Trophoblast cell (in vitro differentiated cells and primary cell): Measurements from ENCODE around the gene ETV3.

Experiments
- DNase-seq, 2 donors: peaks; one replicate each; pipeline ENCODE4 v3.0.0-alpha.2; 2016
- H2AFZ ChIP-seq: 2 replicates; pipeline ENCODE4 v1.6.1; 2013; ENCODE audit warnings: low read length, moderate library complexity, mild to moderate bottlenecking; ENCODE audit not compliant: insufficient read depth, poor library complexity
- H2AK5ac ChIP-seq: 2 replicates; pipeline ENCODE4 v1.6.1; 2013; ENCODE audit warnings: mild to moderate bottlenecking, low read length
- H2BK120ac ChIP-seq: 2 replicates; pipeline ENCODE4 v1.6.1; 2013; ENCODE audit warnings: low read length, mild to moderate bottlenecking, moderate library complexity; ENCODE audit not compliant: insufficient read depth, poor library complexity
- H2BK12ac ChIP-seq: 2 replicates; pipeline ENCODE4 v1.6.1; 2013; ENCODE audit warnings: mild to moderate bottlenecking, low read length, moderate library complexity
- H2BK5ac ChIP-seq: 2 replicates; pipeline ENCODE4 v1.6.1; 2013; ENCODE audit warnings: low read length, low read depth, moderate library complexity, mild to moderate bottlenecking; ENCODE audit not compliant: poor library complexity
- H3K14ac ChIP-seq: 2 replicates; pipeline ENCODE4 v1.6.1; 2013; ENCODE audit warnings: mild to moderate bottlenecking, low read length
- H3K18ac ChIP-seq: 2 replicates; pipeline ENCODE4 v1.6.1; 2013; ENCODE audit warnings: mild to moderate bottlenecking, low read length
- H3K23ac ChIP-seq: 2 replicates; pipeline ENCODE4 v1.6.1; 2013; ENCODE audit warnings: low read length
- H3K27ac ChIP-seq: 2 replicates; pipeline ENCODE4 v1.5.1; 2013; ENCODE audit warnings: low read depth, mild to moderate bottlenecking, inconsistent platforms, low read length, moderate library complexity
- H3K27me3 ChIP-seq: 2 replicates; pipeline ENCODE4 v1.6.1; 2013; ENCODE audit warnings: inconsistent platforms, mild to moderate bottlenecking, low read length, moderate library complexity; ENCODE audit not compliant: insufficient read depth
- H3K36me3 ChIP-seq, 2 experiments: 1 replicate in 1 of 2; 2 replicates in 1 of 2; pipeline ENCODE4 v1.6.1; 2013; ENCODE audit warnings: low read length in 2 of 2, mild to moderate bottlenecking in 2 of 2, moderate library complexity in 1 of 2; ENCODE audit not compliant: insufficient read depth in 2 of 2, control insufficient read depth in 1 of 2
- H3K4ac ChIP-seq: 2 replicates; pipeline ENCODE4 v1.6.1; 2013; ENCODE audit warnings: low read depth, mild to moderate bottlenecking, low read length, moderate library complexity
- H3K4me1 ChIP-seq, 2 experiments: 1 replicate in 1 of 2; 2 replicates in 1 of 2; pipeline ENCODE4 v1.6.1; 2013; ENCODE audit warnings: low read length in 2 of 2, mild to moderate bottlenecking in 2 of 2, moderate library complexity in 1 of 2; ENCODE audit not compliant: insufficient read depth in 2 of 2, control insufficient read depth in 1 of 2
- H3K4me2 ChIP-seq: 2 replicates; pipeline ENCODE4 v1.6.1; 2013; ENCODE audit warnings: inconsistent platforms, mild to moderate bottlenecking, low read length, moderate library complexity
- H3K4me3 ChIP-seq: 2 replicates; pipeline ENCODE4 v1.5.1; 2013; ENCODE audit warnings: mild to moderate bottlenecking, low read depth, low read length, inconsistent platforms
- H3K79me1 ChIP-seq: one replicate; pipeline ENCODE4 v1.6.1; 2013; ENCODE audit warnings: low read length
- H3K79me2 ChIP-seq: 2 replicates; pipeline ENCODE4 v1.6.1; 2013; ENCODE audit warnings: low read length, mild to moderate bottlenecking; ENCODE audit not compliant: control insufficient read depth, insufficient read depth, poor library complexity
- H3K9ac ChIP-seq: 2 replicates; pipeline ENCODE4 v1.6.1; 2013; ENCODE audit warnings: mild to moderate bottlenecking, low read length
- H3K9me3 ChIP-seq: 2 replicates; pipeline ENCODE4 v1.6.1; 2013; ENCODE audit warnings: low read depth, mild to moderate bottlenecking, control low read depth, inconsistent platforms, low read length; ENCODE audit not compliant: insufficient read depth
- H4K12ac ChIP-seq: 2 replicates; pipeline ENCODE4 v1.6.1; 2013; ENCODE audit warnings: low read depth, mild to moderate bottlenecking, low read length, moderate library complexity
- H4K8ac ChIP-seq: 2 replicates; pipeline ENCODE4 v1.6.1; 2013; ENCODE audit warnings: low read depth, mild to moderate bottlenecking, low read length, moderate library complexity
- H4K91ac ChIP-seq: one replicate; pipeline ENCODE4 v1.6.1; 2013; ENCODE audit warnings: low read depth, mild to moderate bottlenecking, low read length, moderate library complexity
- WGBS: extraction: QIAGEN DNeasy Blood & Tissue Kit; methylation state at CpG from one replicate; pipeline ENCODE4 v1.1.7; 2013; ENCODE audit warnings: missing lambda C conversion rate; ENCODE audit not compliant: insufficient read length, insufficient coverage; ENCODE audit errors: extremely low coverage; 5-methylcytosine and 5-hydroxymethylcytosine counted together

The ETV3 gene

DNA sequence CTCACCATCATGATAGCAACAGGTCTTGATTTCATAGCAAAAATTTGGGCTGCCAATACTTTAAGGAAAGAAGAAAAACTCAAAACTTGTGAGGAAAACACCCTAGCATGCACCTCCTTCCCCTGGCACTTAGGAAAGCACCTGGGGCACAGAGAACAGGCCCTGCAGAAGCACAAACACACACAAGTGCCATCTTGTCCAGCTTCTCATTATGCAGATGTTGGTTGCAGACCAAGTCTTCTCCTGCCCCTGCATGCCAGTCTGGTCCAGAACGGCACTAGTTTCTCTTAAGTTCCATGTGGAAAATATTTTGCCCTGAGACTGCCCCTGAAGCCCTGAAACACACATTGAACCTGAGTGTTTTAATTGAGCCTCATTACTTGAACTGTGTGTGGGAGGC lies 6.3 kb upstream of the ETV3 start:
- WGBS = no CpG with 5 or more reads among the region's 1 CpG
- DNase-seq = no peak
- no peak overlapping the region for H4K91ac ChIP-seq

GRCh38 chr1:157142765-157143423 lies 4.7 kb upstream of the ETV3 start:
- Histone ChIP-seq H4K12ac (no peak overlapping the region), H2AFZ (no peak overlapping the region), H3K4me1 (peaks cover 0 to 2% of the 10 kb centered on the region in 2 experiments), H3K36me3 (no peaks in the 10 kb centered on the region), H2BK12ac (no peak overlapping the region), H4K91ac (no peak overlapping the region), H3K23ac (no peak overlapping the region), H3K4ac (no peak overlapping the region), H3K27me3 (peaks cover 1% of the 10 kb centered on the region), H2AK5ac (no peak overlapping the region), H3K9me3 (no peaks in the 10 kb centered on the region), H2BK5ac (no peak overlapping the region), H3K9ac (no peak overlapping the region), H3K18ac (no peak overlapping the region), H3K79me2 (peaks cover 7% of the 10 kb centered on the region), H3K79me1 (peaks cover 12% of the 10 kb centered on the region), H4K8ac (no peak overlapping the region), H3K27ac (no peak overlapping the region), H3K14ac (no peak overlapping the region), H2BK120ac (no peak overlapping the region), H3K4me3 (no peak overlapping the region), H3K4me2 (no peak overlapping the region)
- no CpG with 5 or more reads among the region's 3 CpGs for WGBS
- DNase-seq = no peak

More for the DNA sequence above, 6.3 kb upstream of the ETV3 start:
- no peak overlapping the region for H3K18ac ChIP-seq
- no peaks in the 10 kb centered on the region for H3K79me2 ChIP-seq
- H3K4me2 ChIP-seq = no peak overlapping the region
- H2BK120ac ChIP-seq = no peak overlapping the region
- H3K4me1 ChIP-seq = no peaks in the 10 kb centered on the region
- H3K9me3 ChIP-seq = no peaks in the 10 kb centered on the region
- H3K4ac ChIP-seq = no peak overlapping the region
- no peak overlapping the region for H4K12ac ChIP-seq
- H4K8ac ChIP-seq = no peak overlapping the region
- H2BK5ac ChIP-seq = no peak overlapping the region
- H2BK12ac ChIP-seq = no peak overlapping the region
- peaks cover 1% of the 10 kb centered on the region for H3K27me3 ChIP-seq
- H2AFZ ChIP-seq = no peak overlapping the region
- H3K27ac ChIP-seq = no peak overlapping the region
- no peaks in the 10 kb centered on the region for H3K79me1 ChIP-seq
- no peaks in the 10 kb centered on the region for H3K36me3 ChIP-seq
- no peak overlapping the region for H3K4me3 ChIP-seq
- H2AK5ac ChIP-seq = no peak overlapping the region
- no peak overlapping the region for H3K14ac ChIP-seq
- no peak overlapping the region for H3K23ac ChIP-seq
- no peak overlapping the region for H3K9ac ChIP-seq

- H2BK5ac ChIP-seq = no peak overlapping the region
- no peak overlapping the region for H3K27ac ChIP-seq
- H4K12ac ChIP-seq = no peak overlapping the region
- no peak overlapping the region for H2BK12ac ChIP-seq
- peak in 1 of 2 donors; percentile 22 for DNase-seq
- H3K23ac ChIP-seq = peak overlapping the region; percentile 68
- H3K4ac ChIP-seq = no peak overlapping the region
- H3K4me1 ChIP-seq = peaks cover 0 to 2% of the 10 kb centered on the region in 2 experiments
- peaks cover 14% of the 10 kb centered on the region for H3K79me1 ChIP-seq
- H3K79me2 ChIP-seq = peaks cover 13% of the 10 kb centered on the region
- no peak overlapping the region for H3K4me2 ChIP-seq
- H3K9ac ChIP-seq = no peak overlapping the region
- H3K14ac ChIP-seq = no peak overlapping the region
- H3K18ac ChIP-seq = no peak overlapping the region
- H3K27me3 ChIP-seq = no peaks in the 10 kb centered on the region
- no peak overlapping the region for H4K91ac ChIP-seq
- H3K9me3 ChIP-seq = no peaks in the 10 kb centered on the region
- H4K8ac ChIP-seq = no peak overlapping the region
- H2BK120ac ChIP-seq = no peak overlapping the region
- no peak overlapping the region for H2AFZ ChIP-seq
- no CpG with 5 or more reads among the region's 2 CpGs for WGBS
- H3K4me3 ChIP-seq = no peak overlapping the region
- no peaks in the 10 kb centered on the region for H3K36me3 ChIP-seq
- H2AK5ac ChIP-seq = no peak overlapping the region
Observed at GRCh38 chr1:157142201-157142600, 4.0 kb upstream of the ETV3 start.

- H3K4me3 ChIP-seq = no peak overlapping the region
- peaks cover 14% of the 10 kb centered on the region for H3K79me1 ChIP-seq
- H3K14ac ChIP-seq = no peak overlapping the region
- no peak overlapping the region for H4K91ac ChIP-seq
- H2BK5ac ChIP-seq = no peak overlapping the region
- no peak overlapping the region for H2BK120ac ChIP-seq
- no peaks in the 10 kb centered on the region for H3K9me3 ChIP-seq
- H3K79me2 ChIP-seq = peaks cover 15% of the 10 kb centered on the region
- H2AFZ ChIP-seq = no peak overlapping the region
- peaks cover 2 to 5% of the 10 kb centered on the region in 2 experiments for H3K4me1 ChIP-seq
- DNase-seq = peak; percentile 38 to 42
- no CpG with 5 or more reads among the region's 4 CpGs for WGBS
- H4K8ac ChIP-seq = no peak overlapping the region
- H3K27me3 ChIP-seq = no peaks in the 10 kb centered on the region
- H2AK5ac ChIP-seq = no peak overlapping the region
- no peak overlapping the region for H3K4me2 ChIP-seq
- H3K36me3 ChIP-seq = no peaks in the 10 kb centered on the region
- H3K27ac ChIP-seq = no peak overlapping the region
- no peak overlapping the region for H3K4ac ChIP-seq
- no peak overlapping the region for H3K18ac ChIP-seq
- H2BK12ac ChIP-seq = no peak overlapping the region
- no peak overlapping the region for H3K23ac ChIP-seq
- no peak overlapping the region for H4K12ac ChIP-seq
- no peak overlapping the region for H3K9ac ChIP-seq
Observed at GRCh38 chr1:157141212-157141855, 3.1 kb upstream of the ETV3 start.
